HCT116 (cell line): Measurements from ENCODE around the gene XNDC1N.
"Not testable (repeated sequence)": the region's sequence is repeated elsewhere in the genome, so short reads cannot be mapped to it uniquely, and the experiment has no call there.

Source experiments
- ZNF274 ChIP-seq: fragments of 200-500 bp; sonication (Bioruptor generic); IDR thresholded peaks from 2 replicates; pipeline ENCODE4 v1.6.1; 2014; ENCODE audit warnings: mild to moderate bottlenecking, low read depth, low read length, inconsistent platforms
- TF ChIP-seq, protein P1 (sequence below), 3 experiments: fragments of 200-600 bp in 1 of 3; sonication (generic) in 1 of 3; IDR thresholded peaks in 2 of 3; conservative IDR thresholded peaks in 1 of 3; 2 replicates each; pipeline ENCODE4 v1.5.1; 2012 to 2017; ENCODE audit warnings: low read depth in 2 of 3, low read length in 2 of 3, antibody characterized with exemption in 1 of 3, borderline replicate concordance in 1 of 3, control low read depth in 1 of 3, mild to moderate bottlenecking in 1 of 3, mixed read lengths in 1 of 3, mixed run types in 1 of 3, moderate library complexity in 1 of 3; ENCODE audit not compliant: insufficient read depth in 1 of 3

GRCh38 chr11:71888335-71889010, 39.9 kb downstream of the XNDC1N start:
- TF ChIP-seq, protein P1, sequence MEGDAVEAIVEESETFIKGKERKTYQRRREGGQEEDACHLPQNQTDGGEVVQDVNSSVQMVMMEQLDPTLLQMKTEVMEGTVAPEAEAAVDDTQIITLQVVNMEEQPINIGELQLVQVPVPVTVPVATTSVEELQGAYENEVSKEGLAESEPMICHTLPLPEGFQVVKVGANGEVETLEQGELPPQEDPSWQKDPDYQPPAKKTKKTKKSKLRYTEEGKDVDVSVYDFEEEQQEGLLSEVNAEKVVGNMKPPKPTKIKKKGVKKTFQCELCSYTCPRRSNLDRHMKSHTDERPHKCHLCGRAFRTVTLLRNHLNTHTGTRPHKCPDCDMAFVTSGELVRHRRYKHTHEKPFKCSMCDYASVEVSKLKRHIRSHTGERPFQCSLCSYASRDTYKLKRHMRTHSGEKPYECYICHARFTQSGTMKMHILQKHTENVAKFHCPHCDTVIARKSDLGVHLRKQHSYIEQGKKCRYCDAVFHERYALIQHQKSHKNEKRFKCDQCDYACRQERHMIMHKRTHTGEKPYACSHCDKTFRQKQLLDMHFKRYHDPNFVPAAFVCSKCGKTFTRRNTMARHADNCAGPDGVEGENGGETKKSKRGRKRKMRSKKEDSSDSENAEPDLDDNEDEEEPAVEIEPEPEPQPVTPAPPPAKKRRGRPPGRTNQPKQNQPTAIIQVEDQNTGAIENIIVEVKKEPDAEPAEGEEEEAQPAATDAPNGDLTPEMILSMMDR (IDR thresholded peaks at IDR 0.05 in 2 of 3, conservative IDR thresholded peaks at IDR 0.05 in 1 of 3; ENCODE audit: borderline replicate concordance in 1 of 3, insufficient read depth in 1 of 3, low read depth in 2 of 3, low read length in 2 of 3) = not testable (repeated sequence)
- TF ChIP-seq ZNF274 = not testable (repeated sequence)
